Small intestine (tissue), 7 donors: Measurements from ENCODE around the gene KRT35. TPM values are rescaled to one million over a fixed set of nuclear protein-coding genes. Genes with fewer than 3 reads are reported as not detected.

ENCODE experiments used
- DNase-seq, 2 donors: peaks; one replicate each; pipeline versions ENCODE4 v3.0.0 to v3.0.0-alpha.2; 2013
- FAIRE-seq: peaks from 2 replicates; lab custom pipeline; 2012; peaks lifted over from hg19 to GRCh38; lab: Jason Lieb, UNC
- H3K27ac ChIP-seq, 3 donors: one replicate each; pipeline ENCODE4 v1.5.1; 2013; ENCODE audit warnings: low read length in 2 of 3, mild to moderate bottlenecking in 2 of 3, control low read depth in 1 of 3, inconsistent platforms in 1 of 3, low read depth in 1 of 3, moderate library complexity in 1 of 3
- H3K27me3 ChIP-seq, 3 donors: one replicate each; pipeline ENCODE4 v1.6.1; 2013; ENCODE audit warnings: low read length in 3 of 3, inconsistent platforms in 1 of 3; ENCODE audit not compliant: control insufficient read depth in 3 of 3, insufficient read depth in 3 of 3
- H3K36me3 ChIP-seq, 3 donors: one replicate each; pipeline ENCODE4 v1.6.1; 2013; ENCODE audit warnings: low read length in 3 of 3, inconsistent platforms in 1 of 3, low read depth in 1 of 3, mild to moderate bottlenecking in 1 of 3, moderate library complexity in 1 of 3; ENCODE audit not compliant: control insufficient read depth in 3 of 3, insufficient read depth in 2 of 3
- H3K4me1 ChIP-seq, 3 donors: one replicate each; pipeline ENCODE4 v1.6.1; 2013; ENCODE audit warnings: low read length in 2 of 3, inconsistent platforms in 1 of 3, low read depth in 1 of 3, mild to moderate bottlenecking in 1 of 3, moderate library complexity in 1 of 3; ENCODE audit not compliant: control insufficient read depth in 3 of 3, insufficient read depth in 2 of 3
- H3K4me3 ChIP-seq, 3 donors: one replicate each; pipeline ENCODE4 v1.5.1; 2013; ENCODE audit warnings: low read length in 3 of 3, control low read depth in 1 of 3, inconsistent platforms in 1 of 3, low read depth in 1 of 3, mild to moderate bottlenecking in 1 of 3, moderate library complexity in 1 of 3
- H3K9me3 ChIP-seq, 2 donors: one replicate each; pipeline ENCODE4 v1.6.1; 2013; ENCODE audit warnings: low read depth in 1 of 2, low read length in 1 of 2; ENCODE audit not compliant: control insufficient read depth in 2 of 2, insufficient read depth in 1 of 2
- WGBS, 3 donors: extraction: QIAGEN DNeasy Blood & Tissue Kit; methylation state at CpG; one replicate each; pipeline ENCODE4 v1.1.7; 2013; 5-methylcytosine and 5-hydroxymethylcytosine counted together
- polyA plus RNA-seq, 4 donors: library from polyadenylated mRNA; stranded (reverse) in 3 of 4; unstranded in 1 of 4; fragments of 200-250 nt in 3 of 4; fragments of 120-200 nt in 1 of 4; gene quantifications; one replicate each; pipeline versions ENCODE4 v1.2.1 to v1.2.3, GENCODE V29; 2013
- donor health status: healthy with polysubstance abuse.
- donor health status: control.
- donor health status: control.
- donor health status: Bipolar disorder and iron deficiency.
- donor health status: healthy.

KRT35 gene
- polyA plus RNA-seq, 4 donors = not detected

DNA sequence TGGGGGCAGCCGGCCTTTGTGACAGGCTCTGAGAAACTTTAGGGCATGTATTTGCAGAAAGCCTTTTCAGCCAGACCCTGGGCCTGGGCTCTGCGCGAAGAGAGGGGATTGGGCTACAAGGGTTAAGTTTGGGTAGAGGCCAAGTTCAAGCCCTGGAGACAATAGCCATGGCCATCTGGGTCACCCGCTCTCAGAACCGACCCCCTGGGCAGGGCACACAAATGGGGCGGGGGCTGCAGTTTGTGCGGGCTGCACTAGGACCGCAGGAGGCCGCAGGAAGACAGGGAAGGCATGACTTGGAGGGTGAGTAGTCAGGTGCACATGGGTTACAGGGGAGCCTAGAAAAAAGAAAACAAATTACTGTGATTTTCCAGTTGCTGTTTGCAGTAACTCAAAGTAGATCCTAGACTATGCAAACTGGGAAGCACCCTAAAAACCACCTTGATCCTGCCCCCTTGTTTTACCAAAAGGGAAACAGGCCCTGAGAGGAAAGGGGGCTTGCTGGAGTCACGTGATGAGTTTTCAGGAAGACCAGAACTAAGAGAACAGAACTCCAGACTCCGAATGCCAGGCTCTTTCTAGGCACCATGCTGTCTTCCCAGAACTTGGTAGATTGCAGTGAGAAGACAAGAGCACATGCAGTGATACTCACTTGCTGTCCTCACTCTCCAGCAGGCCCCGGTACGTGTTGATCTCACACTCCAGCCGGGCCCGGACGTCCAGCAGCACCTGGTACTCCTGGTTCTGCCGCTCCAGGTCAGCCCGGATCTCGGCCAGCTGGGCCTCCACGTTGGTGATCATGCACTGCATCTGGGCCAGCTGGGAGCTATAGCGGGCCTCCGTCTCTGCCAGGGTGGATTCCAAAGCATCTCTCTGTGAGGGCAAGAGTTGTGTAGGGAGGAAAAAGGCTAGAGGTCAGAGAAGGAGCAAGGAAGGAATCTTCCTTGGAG, 3.8 kb downstream of the KRT35 start:
- DNase-seq = no peak
- H3K27ac ChIP-seq = no peak overlapping the region
- no peaks in the 10 kb centered on the region for H3K36me3 ChIP-seq
- H3K27me3 ChIP-seq = peaks cover 0 to 2% (median 0%) of the 10 kb centered on the region in 3 donors
- no peak overlapping the region for H3K4me3 ChIP-seq
- no peak for FAIRE-seq
- no peaks in the 10 kb centered on the region for H3K4me1 ChIP-seq
- 89 to 93% (median 89%) methylated on average over 22 of the region's 22 CpGs for WGBS, 3 donors
- H3K9me3 ChIP-seq = peaks cover 0 to 2% of the 10 kb centered on the region in 2 donors

- DNase-seq (no peak), FAIRE-seq (no peak)
- 89 to 92% (median 90%) methylated on average over 4 of the region's 4 CpGs for WGBS, 3 donors
- Histone ChIP-seq H3K4me3 (no peak overlapping the region), H3K4me1 (no peaks in the 10 kb centered on the region), H3K9me3 (peaks cover 0 to 6% of the 10 kb centered on the region in 2 donors), H3K27ac (no peak overlapping the region), H3K27me3 (peaks cover 0 to 2% (median 0%) of the 10 kb centered on the region in 3 donors), H3K36me3 (no peaks in the 10 kb centered on the region)
Observed at GRCh38 chr17:41475421-41475820, 5.5 kb downstream of the KRT35 start.

GRCh38 chr17:41474863-41475262, 6.1 kb downstream of the KRT35 start:
- 24 to 55% (median 45%) methylated on average over 8 of the region's 8 CpGs for WGBS, 3 donors
- Histone ChIP-seq H3K27me3 (peaks cover 0 to 2% (median 0%) of the 10 kb centered on the region in 3 donors), H3K27ac (no peak overlapping the region), H3K4me3 (no peak overlapping the region), H3K4me1 (no peaks in the 10 kb centered on the region), H3K9me3 (peaks cover 0 to 6% of the 10 kb centered on the region in 2 donors), H3K36me3 (no peaks in the 10 kb centered on the region)
- FAIRE-seq (no peak), DNase-seq (peak in 1 of 2 donors; percentile 9)

- Histone ChIP-seq H3K4me1 (no peaks in the 10 kb centered on the region), H3K9me3 (peaks cover 0 to 9% of the 10 kb centered on the region in 2 donors), H3K27ac (no peak overlapping the region), H3K4me3 (no peak overlapping the region), H3K36me3 (no peaks in the 10 kb centered on the region), H3K27me3 (peaks cover 0 to 2% (median 0%) of the 10 kb centered on the region in 3 donors)
- DNase-seq (no peak), FAIRE-seq (no peak)
Observed at GRCh38 chr17:41468346-41468745, 12.6 kb downstream of the KRT35 start.

DNA sequence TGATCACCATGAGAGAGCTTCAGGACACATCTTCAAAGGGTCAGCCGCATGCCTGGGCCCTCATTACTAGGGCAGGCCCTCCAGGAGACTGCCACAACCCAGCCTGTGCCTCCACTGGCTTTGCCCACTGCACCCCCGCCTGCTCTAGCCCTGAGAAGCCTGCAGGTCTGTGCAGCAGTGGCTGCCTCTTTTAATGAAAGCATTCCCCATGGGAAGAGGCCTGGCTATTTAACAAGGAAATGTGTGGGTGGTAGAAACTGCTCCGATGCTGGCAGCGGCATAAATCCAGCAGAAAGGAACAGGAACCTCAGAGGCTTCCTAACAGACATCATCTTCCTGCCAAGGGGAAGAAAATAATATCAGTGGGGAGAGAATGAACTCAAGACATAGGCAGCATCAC, 13.4 kb downstream of the KRT35 start:
- no peak for DNase-seq
- no peak overlapping the region for H3K27ac ChIP-seq
- H3K4me3 ChIP-seq = no peak overlapping the region

DNA sequence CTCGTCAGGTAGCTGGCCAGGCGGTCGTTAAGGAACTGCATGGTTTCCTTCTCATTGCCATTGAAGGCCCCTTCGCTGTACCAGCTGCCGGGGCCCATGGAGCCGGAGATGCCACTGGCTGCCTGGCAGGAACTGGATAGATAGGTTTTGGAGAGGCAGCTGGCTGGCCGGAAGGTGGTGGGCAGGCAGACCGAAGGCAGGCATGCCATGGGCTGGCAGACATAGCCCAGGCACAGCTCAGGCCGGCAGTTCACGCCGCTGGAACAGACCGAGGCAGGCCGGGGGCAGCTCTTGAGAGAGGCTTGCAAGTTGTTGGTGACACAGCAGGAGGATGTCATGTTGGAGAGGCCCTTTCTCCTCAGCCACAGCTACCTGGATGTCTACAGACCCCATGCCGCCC, 14.0 kb downstream of the KRT35 start, which contains the start of gene KRT32:
Gene KRT32, minus strand, starts transcription at position 399 of the 400 bp plus-strand sequence. Its CDS starts 61 bp downstream, at position 338.
- 89 to 93% (median 89%) methylated on average over 14 of the region's 14 CpGs for WGBS, 3 donors
- H3K9me3 ChIP-seq = peaks cover 0 to 7% of the 10 kb centered on the region in 2 donors
- DNase-seq = no peak
- H3K27me3 ChIP-seq = no peaks in the 10 kb centered on the region
- H3K4me1 ChIP-seq = no peaks in the 10 kb centered on the region
- no peak within 1 kb of the TSS for H3K27ac ChIP-seq
- H3K36me3 ChIP-seq = no peaks in the 10 kb centered on the region
- H3K4me3 ChIP-seq = no peak within 1 kb of the TSS
- no peak for FAIRE-seq

More for the DNA sequence above, 13.4 kb downstream of the KRT35 start:
- WGBS, 3 donors = 68 to 87% (median 82%) methylated on average over 4 of the region's 4 CpGs
- H3K4me1 ChIP-seq = no peaks in the 10 kb centered on the region
- no peaks in the 10 kb centered on the region for H3K27me3 ChIP-seq
- no peak for FAIRE-seq
- H3K36me3 ChIP-seq = no peaks in the 10 kb centered on the region
- peaks cover 0 to 9% of the 10 kb centered on the region in 2 donors for H3K9me3 ChIP-seq

DNA sequence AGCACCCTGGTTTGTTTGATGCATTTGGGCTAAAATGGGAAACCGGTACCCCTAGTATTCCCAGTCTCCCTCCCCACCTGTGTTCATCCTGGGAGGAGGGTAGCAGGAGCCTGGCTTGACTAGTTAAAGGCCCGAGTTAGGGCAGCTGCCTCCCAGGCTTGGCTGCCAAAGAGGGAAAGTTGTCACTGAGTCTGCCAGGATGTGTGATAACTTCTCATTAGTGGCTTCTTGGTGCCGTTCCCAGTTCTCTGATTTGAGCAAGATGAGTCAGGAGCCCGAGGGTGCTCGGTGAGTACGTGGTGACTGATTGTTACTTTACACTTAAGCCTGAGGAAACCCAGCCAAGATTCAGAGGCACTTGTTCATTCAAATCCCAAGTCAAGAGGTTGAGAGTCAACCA, 16.3 kb downstream of the KRT35 start:
- Histone ChIP-seq H3K4me1 (no peaks in the 10 kb centered on the region), H3K36me3 (no peaks in the 10 kb centered on the region), H3K27ac (no peak overlapping the region), H3K9me3 (peaks cover 0 to 5% of the 10 kb centered on the region in 2 donors), H3K27me3 (no peaks in the 10 kb centered on the region), H3K4me3 (no peak overlapping the region)
- FAIRE-seq (no peak), DNase-seq (peak in 1 of 2 donors; percentile 45)
- WGBS, 3 donors = 12 to 38% (median 22%) methylated on average over 6 of the region's 6 CpGs

DNA sequence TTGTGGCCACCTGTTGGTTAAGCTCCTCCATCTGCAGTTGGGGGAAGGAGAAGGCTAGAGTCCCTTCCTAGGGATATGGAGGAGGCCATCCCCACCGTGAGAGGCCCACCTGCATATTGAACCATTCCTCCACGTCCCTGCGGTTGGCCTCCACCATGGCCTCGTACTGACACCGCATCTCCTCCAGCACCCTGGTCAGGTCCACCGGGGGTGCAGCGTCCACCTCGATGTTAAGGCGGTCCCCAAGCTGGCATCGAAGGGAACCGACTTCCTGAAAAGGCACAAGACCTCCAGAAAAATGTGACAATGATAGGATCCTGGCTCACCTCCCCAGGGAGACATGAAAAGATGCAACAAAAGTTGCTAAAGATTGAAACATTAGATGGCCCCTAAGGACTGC, 16.8 kb downstream of the KRT35 start:
- H3K27me3 ChIP-seq = no peaks in the 10 kb centered on the region
- H3K9me3 ChIP-seq = peaks cover 0 to 5% of the 10 kb centered on the region in 2 donors
- H3K36me3 ChIP-seq = no peaks in the 10 kb centered on the region
- FAIRE-seq = no peak
- H3K4me1 ChIP-seq = no peaks in the 10 kb centered on the region
- 79 to 92% (median 90%) methylated on average over 11 of the region's 11 CpGs for WGBS, 3 donors
- DNase-seq = no peak
- H3K27ac ChIP-seq = no peak overlapping the region
- H3K4me3 ChIP-seq = no peak overlapping the region
